Measurements from ENCODE around the gene PLGRKT. TPM values are rescaled to one million over a fixed set of nuclear protein-coding genes. Genes with fewer than 3 reads are reported as not detected.

The PLGRKT gene
- total RNA-seq, 1 experiment from 2014 or later: 21.6 TPM

- no peak for DNase-seq (ENCODE audit: unreplicated experiment)
- ChIA-PET CTCF (interaction anchor here (0.8 kb wide), 1 partner anchor 20 kb away, joined by 3 read pairs; no protein-coding TSS in a partner anchor), POLR2A (no interaction called here)
- Mint-ChIP-seq H3K4me3 (ENCODE audit: unreplicated experiment) (no peak overlapping the region), H3K9me3 (ENCODE audit: unreplicated experiment) (peaks cover 7% of the 10 kb centered on the region), H3K27ac (ENCODE audit: low read depth, unreplicated experiment) (no peak overlapping the region), H3K27me3 (ENCODE audit: insufficient read depth, unreplicated experiment) (no peaks in the 10 kb centered on the region), H3K4me1 (ENCODE audit: insufficient read depth, unreplicated experiment) (no peaks in the 10 kb centered on the region), H3K36me3 (ENCODE audit: insufficient read depth, unreplicated experiment) (no peaks in the 10 kb centered on the region)
- intact Hi-C loops (cut with micrococcal nuclease): no loop called here
- no TSS peak for BruUV-seq (replicated peaks)
- TF ChIP-seq CTCF (IDR thresholded peaks at IDR 0.05; ENCODE audit: unreplicated experiment): no peak
Observed at GRCh38 chr9:5361326-5362010, 76.3 kb downstream of the PLGRKT start.

DNA sequence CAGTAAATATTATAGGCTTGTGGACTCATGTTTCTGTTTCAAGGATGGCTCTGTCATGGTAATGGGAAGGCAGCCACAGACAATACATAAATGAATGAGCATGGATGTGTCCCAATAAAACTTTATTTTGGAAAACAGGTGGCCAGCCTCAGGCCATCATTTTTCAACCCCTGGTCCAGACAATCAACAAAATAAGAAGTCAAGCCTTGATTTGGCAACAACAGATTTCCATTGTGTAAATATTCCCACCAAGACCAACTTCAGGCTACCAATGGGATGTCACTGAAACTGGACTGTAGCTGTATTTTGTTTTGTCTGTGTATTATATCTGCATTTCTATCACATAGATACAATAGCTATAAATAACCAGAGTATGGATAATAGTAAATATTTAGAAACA is 77.4 kb downstream of the PLGRKT start:
- H3K4me3 Mint-ChIP-seq (ENCODE audit: unreplicated experiment): no peak overlapping the region
- CTCF ChIA-PET: interaction anchor here (0.7 kb wide), 1 partner anchor 478 kb away, joined by 3 read pairs; no protein-coding TSS in a partner anchor
- no peaks in the 10 kb centered on the region for H3K4me1 Mint-ChIP-seq (ENCODE audit: insufficient read depth, unreplicated experiment)
- H3K36me3 Mint-ChIP-seq (ENCODE audit: insufficient read depth, unreplicated experiment): no peaks in the 10 kb centered on the region
- no peak for TF ChIP-seq CTCF (IDR thresholded peaks at IDR 0.05; ENCODE audit: unreplicated experiment)
- intact Hi-C loops (cut with micrococcal nuclease): no loop called here
- no peaks in the 10 kb centered on the region for H3K27me3 Mint-ChIP-seq (ENCODE audit: insufficient read depth, unreplicated experiment)
- no peak overlapping the region for H3K27ac Mint-ChIP-seq (ENCODE audit: low read depth, unreplicated experiment)
- no TSS peak for BruUV-seq (replicated peaks)
- POLR2A ChIA-PET: no interaction called here
- no peak for DNase-seq (ENCODE audit: unreplicated experiment)
- peaks cover 7% of the 10 kb centered on the region for H3K9me3 Mint-ChIP-seq (ENCODE audit: unreplicated experiment)

- Mint-ChIP-seq H3K36me3 (ENCODE audit: insufficient read depth, unreplicated experiment) (no peaks in the 10 kb centered on the region), H3K27me3 (ENCODE audit: insufficient read depth, unreplicated experiment) (no peaks in the 10 kb centered on the region), H3K27ac (ENCODE audit: low read depth, unreplicated experiment) (no peak overlapping the region), H3K9me3 (ENCODE audit: unreplicated experiment) (peaks cover 5% of the 10 kb centered on the region), H3K4me3 (ENCODE audit: unreplicated experiment) (no peak overlapping the region), H3K4me1 (ENCODE audit: insufficient read depth, unreplicated experiment) (no peaks in the 10 kb centered on the region)
- no TSS peak for BruUV-seq (replicated peaks)
- no peak for TF ChIP-seq CTCF (IDR thresholded peaks at IDR 0.05; ENCODE audit: unreplicated experiment)
- ChIA-PET CTCF (no interaction called here), POLR2A (interaction anchor here (0.9 kb wide), 1 partner anchor 9 kb away, joined by 3 read pairs; no protein-coding TSS in a partner anchor)
- DNase-seq (ENCODE audit: unreplicated experiment): no peak
- intact Hi-C loops (cut with micrococcal nuclease): no loop called here
Observed at GRCh38 chr9:5357431-5358105, 80.2 kb downstream of the PLGRKT start.

- no peaks in the 10 kb centered on the region for H3K4me1 Mint-ChIP-seq (ENCODE audit: insufficient read depth, unreplicated experiment)
- no TSS peak for BruUV-seq (replicated peaks)
- TF ChIP-seq CTCF (IDR thresholded peaks at IDR 0.05; ENCODE audit: unreplicated experiment): no peak
- DNase-seq (ENCODE audit: unreplicated experiment): no peak
- no peak overlapping the region for H3K27ac Mint-ChIP-seq (ENCODE audit: low read depth, unreplicated experiment)
- H3K4me3 Mint-ChIP-seq (ENCODE audit: unreplicated experiment): no peak overlapping the region
- ChIA-PET POLR2A (no interaction called here), CTCF (no interaction called here)
- no peaks in the 10 kb centered on the region for H3K27me3 Mint-ChIP-seq (ENCODE audit: insufficient read depth, unreplicated experiment)
- H3K36me3 Mint-ChIP-seq (ENCODE audit: insufficient read depth, unreplicated experiment): no peaks in the 10 kb centered on the region
- intact Hi-C loops (cut with micrococcal nuclease): no loop called here
- H3K9me3 Mint-ChIP-seq (ENCODE audit: unreplicated experiment): no peaks in the 10 kb centered on the region
Observed at GRCh38 chr9:5355817-5356216, 81.9 kb downstream of the PLGRKT start.

Data from MCF 10A (cell line).